Left ventricle myocardium inferior (tissue), 1 donor: Measurements from ENCODE around the gene KCNK7. TPM values are rescaled to one million over a fixed set of nuclear protein-coding genes. Genes with fewer than 3 reads are reported as not detected.
"Not testable (repeated sequence)": the region's sequence is repeated elsewhere in the genome, so short reads cannot be mapped to it uniquely, and the experiment has no call there.

Experiments
- DNase-seq: peaks from one replicate; pipeline ENCODE4 v3.0.0-alpha.2; 2020
- H3K27ac ChIP-seq: fragments of 200-600 bp; replicated peaks from 2 replicates; pipeline ENCODE4 v1.8.0; 2021
- H3K27me3 ChIP-seq: fragments of 200-600 bp; 2 replicates; pipeline ENCODE4 v1.8.0; 2021; ENCODE audit warnings: low read depth
- H3K36me3 ChIP-seq: fragments of 200-600 bp; 2 replicates; pipeline ENCODE4 v1.8.0; 2021
- H3K4me1 ChIP-seq: fragments of 200-600 bp; 2 replicates; pipeline ENCODE4 v1.8.0; 2021
- H3K4me3 ChIP-seq: fragments of 200-600 bp; 2 replicates; pipeline ENCODE4 v1.8.0; 2021; ENCODE audit warnings: mild to moderate bottlenecking, moderate library complexity
- H3K9me3 ChIP-seq: fragments of 200-600 bp; replicated peaks from 2 replicates; pipeline ENCODE4 v1.8.0; 2021
- intact Hi-C: fragments of 100-400 bp; cut with micrococcal nuclease; formaldehyde crosslinking; loops from one replicate; pipeline ENCODE4 v1.11.0; 2022
- total RNA-seq: library from RNA; stranded (reverse); fragmentation: NEBNext Ultra II Directional; extraction: Animal tissue kit (Norgen Biotek cat#: 25700); gene quantifications from one replicate; pipeline ENCODE4 v1.2.1, GENCODE V29; 2021
- TF ChIP-seq, protein P1 (sequence below): fragments of 200-600 bp; IDR thresholded peaks from 2 replicates; pipeline ENCODE4 v1.8.0; 2021; ENCODE audit warnings: antibody characterized with exemption, mild to moderate bottlenecking, borderline replicate concordance
- donor health status: DM: no; HTN: yes; CAD: no; lungs with severe emphysema.

KCNK7 gene
- total RNA-seq, 1 donor from 2014 or later: 0.85 TPM

DNA sequence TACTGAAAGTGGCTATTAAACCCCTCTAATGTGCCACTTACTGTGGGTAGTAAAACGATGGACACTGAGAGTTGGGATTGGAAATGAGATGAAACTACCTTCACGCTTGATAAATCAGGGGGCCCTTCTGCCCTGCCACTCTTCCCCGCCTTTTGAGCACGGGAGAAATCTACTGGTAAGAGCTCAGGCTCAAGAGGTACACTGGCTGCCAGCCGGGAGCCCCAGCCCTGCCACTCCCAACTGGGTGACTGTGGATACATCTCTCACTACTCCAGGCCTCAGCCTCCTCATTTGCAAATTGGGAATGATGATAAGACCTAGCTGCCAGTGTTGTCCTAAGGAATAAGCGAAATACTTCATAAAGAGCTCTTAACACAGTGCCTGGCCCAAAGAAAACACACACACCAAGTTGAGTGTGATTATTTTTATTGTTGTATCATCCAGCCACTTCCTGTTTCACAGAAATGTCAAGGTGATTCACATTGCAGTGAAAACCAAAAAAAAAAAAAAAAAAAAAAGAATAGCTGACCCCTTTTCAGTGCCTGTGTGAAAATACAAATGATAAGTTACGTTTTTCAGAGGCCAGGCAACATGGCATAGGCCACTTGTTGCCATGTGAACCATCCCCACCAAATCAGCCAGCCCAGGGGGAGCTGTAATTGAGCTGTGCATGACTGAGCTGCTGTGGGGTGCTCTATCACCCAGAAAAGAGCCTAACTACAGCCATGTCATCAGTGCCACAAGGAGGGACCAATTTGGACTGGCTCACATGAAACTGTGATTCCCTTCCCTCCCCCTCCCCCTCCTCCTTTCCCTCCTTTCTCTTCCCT, 29.8 kb downstream of the KCNK7 start:
- H3K4me3 ChIP-seq: no peak overlapping the region
- TF ChIP-seq, protein P1, sequence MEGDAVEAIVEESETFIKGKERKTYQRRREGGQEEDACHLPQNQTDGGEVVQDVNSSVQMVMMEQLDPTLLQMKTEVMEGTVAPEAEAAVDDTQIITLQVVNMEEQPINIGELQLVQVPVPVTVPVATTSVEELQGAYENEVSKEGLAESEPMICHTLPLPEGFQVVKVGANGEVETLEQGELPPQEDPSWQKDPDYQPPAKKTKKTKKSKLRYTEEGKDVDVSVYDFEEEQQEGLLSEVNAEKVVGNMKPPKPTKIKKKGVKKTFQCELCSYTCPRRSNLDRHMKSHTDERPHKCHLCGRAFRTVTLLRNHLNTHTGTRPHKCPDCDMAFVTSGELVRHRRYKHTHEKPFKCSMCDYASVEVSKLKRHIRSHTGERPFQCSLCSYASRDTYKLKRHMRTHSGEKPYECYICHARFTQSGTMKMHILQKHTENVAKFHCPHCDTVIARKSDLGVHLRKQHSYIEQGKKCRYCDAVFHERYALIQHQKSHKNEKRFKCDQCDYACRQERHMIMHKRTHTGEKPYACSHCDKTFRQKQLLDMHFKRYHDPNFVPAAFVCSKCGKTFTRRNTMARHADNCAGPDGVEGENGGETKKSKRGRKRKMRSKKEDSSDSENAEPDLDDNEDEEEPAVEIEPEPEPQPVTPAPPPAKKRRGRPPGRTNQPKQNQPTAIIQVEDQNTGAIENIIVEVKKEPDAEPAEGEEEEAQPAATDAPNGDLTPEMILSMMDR: no peak
- H3K27me3 ChIP-seq: no peaks in the 10 kb centered on the region
- peaks cover 38% of the 10 kb centered on the region for H3K4me1 ChIP-seq
- intact Hi-C loops: no loop called here
- H3K9me3 ChIP-seq: no peaks in the 10 kb centered on the region
- no peak overlapping the region for H3K27ac ChIP-seq
- DNase-seq: no peak
- H3K36me3 ChIP-seq: peaks cover 3% of the 10 kb centered on the region

DNA sequence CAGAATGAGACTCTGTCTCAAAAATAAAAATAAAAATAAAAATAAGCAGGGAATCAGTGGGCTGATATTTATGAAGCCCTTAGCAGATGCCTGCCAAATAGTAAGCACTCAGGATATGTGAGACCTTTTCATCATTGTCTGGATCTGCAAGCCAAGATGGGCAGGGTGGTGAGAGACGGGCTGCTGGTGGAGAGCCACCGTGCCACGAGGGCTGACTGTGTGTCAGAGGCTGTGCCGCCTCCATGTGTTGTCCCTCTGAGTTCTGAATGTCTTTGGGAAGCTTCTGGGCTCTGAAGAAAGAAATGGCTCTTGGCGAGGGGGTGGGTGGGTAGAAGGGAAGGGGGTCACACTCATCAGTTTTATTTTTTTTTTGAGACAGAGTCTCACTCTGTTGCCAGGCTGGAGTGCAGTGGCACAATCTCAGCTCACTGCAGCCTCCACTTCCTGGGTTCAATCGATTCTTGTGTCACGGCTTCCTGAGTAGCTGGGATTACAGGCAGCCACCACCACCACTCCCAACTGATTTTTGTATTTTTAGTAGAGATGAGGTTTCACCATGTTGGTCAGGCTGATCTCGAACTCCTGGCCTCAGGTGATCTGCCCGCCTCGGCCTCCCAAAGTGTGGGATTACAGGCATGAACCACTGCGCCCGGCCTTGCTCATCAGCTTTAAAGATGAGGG, 30.6 kb downstream of the KCNK7 start:
- H3K27ac ChIP-seq, H3K9me3 ChIP-seq, H3K4me3 ChIP-seq, DNase-seq, H3K36me3 ChIP-seq, H3K27me3 ChIP-seq, intact Hi-C loops: not testable (repeated sequence)
- peaks cover 39% of the 10 kb centered on the region for H3K4me1 ChIP-seq

DNA sequence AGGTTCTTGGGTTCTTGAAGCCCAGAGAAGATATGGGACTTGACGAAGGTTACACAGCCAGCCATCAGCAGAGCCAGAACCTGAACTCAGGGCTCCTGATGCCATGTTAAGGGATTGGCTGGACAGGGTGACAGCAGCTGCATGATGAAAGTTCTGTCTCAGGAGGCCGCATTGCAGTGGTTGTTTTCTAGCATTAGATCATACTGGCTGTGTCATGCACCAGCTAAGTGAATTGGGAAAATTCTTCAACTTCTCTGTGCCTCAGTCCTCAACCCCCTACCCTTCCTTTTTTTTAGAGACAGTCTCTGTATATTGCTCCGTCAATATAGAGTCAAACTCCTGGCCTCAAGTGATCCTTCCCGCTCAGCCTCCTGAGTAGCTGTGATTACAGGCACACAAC, 32.0 kb downstream of the KCNK7 start:
- intact Hi-C loops: no loop called here
- Histone ChIP-seq H3K36me3 (peaks cover under 1% of the 10 kb centered on the region), H3K27ac (no peak overlapping the region), H3K4me3 (no peak overlapping the region), H3K4me1 (peaks cover 39% of the 10 kb centered on the region), H3K9me3 (no peaks in the 10 kb centered on the region), H3K27me3 (no peaks in the 10 kb centered on the region)
- TF ChIP-seq, protein P1: no peak
- no peak for DNase-seq

DNA sequence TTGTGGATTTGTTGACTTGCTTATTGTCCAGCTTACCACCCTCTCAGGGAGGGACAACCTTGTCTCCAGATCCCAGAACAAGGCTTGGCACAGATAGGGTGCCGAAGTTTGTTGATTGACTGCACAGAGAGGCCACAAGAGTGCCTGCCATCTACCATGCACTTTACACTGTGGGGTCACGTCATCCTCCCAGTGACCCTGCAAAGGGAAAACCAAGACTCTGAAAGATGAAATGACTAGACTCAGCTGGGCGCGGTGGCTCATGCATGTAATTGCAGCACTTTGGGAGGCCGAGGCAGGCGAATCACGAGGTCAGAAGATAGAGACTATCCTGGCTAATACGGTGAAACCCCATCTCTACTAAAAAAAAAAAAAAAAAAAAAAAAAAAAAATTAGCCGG, 32.8 kb downstream of the KCNK7 start:
- Histone ChIP-seq H3K4me1 (peaks cover 36% of the 10 kb centered on the region), H3K36me3 (no peaks in the 10 kb centered on the region), H3K27ac (no peak overlapping the region), H3K4me3 (no peak overlapping the region), H3K9me3 (no peaks in the 10 kb centered on the region), H3K27me3 (no peaks in the 10 kb centered on the region)
- intact Hi-C loops: no loop called here
- TF ChIP-seq, protein P1: no peak
- DNase-seq: no peak

DNA sequence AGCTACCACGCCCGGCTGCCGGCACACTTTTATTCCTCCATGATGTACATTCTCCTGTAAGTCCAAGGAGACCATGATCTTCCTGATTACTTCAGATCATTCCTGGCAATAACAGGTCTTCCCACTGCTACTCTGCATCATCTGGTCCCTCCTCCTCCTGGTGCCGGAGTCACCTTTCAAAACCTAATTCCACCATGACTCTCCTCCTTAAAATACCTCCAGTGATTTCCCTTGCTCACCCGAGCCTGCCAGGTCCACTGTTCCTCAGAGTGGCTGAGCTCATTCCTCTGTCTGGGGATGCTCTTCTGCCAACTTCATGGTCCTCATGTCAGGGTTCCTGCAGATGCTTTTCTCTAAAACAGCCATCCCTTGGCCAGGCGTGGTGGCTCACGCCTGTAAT, 33.6 kb downstream of the KCNK7 start:
- Histone ChIP-seq H3K4me1 (peaks cover 38% of the 10 kb centered on the region), H3K27ac (no peak overlapping the region)
- intact Hi-C loops: no loop called here

More for the DNA sequence above, 33.6 kb downstream of the KCNK7 start:
- no peaks in the 10 kb centered on the region for H3K9me3 ChIP-seq
- no peaks in the 10 kb centered on the region for H3K36me3 ChIP-seq
- no peaks in the 10 kb centered on the region for H3K27me3 ChIP-seq
- TF ChIP-seq, protein P1: no peak
- no peak for DNase-seq
- no peak overlapping the region for H3K4me3 ChIP-seq
